ENCODE results near the gene OR2V1.
"Not testable (repeated sequence)": the region's sequence is repeated elsewhere in the genome, so short reads cannot be mapped to it uniquely, and the experiment has no call there.

The OR2V1 gene

DNA sequence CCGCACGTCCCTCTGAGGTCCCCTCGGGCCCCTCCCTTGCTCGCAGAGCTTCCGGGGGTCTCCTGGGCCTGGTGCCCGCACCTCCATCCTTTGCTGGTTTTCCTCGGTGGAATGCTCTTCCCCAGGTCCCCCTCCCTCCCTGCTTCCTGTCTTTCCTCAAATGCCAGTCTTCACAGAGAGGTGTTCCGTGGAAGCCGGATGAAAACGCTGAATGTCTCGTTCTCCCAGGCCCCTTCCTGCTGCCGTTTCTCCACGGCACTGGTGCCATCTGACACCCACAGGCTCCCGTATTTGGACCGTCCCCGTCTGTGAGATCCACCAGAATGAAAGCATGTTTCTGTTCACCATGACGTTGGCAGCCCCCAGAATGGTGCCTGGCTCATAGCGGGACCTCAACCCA is 4.1 kb downstream of the OR2V1 start:
- no peak for DNase-seq

DNA sequence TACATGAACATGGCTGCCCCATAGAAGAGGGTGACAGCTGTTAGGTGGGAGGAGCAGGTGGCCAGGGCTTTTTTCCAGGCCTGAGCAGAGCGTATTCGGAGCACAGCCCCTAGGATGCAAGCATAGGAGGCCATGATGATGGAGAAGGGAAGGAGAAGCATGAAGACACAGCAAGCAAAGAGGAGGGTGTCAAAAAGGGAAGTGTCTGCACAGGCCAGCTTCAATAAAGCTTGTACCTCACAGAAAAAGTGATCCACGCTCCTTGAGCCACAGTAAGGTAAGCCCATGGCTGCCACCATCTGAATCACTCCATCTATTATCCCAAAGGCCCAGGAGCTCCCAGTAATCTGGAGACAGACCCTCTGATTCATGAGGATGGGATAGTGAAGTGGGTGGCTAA is 6.4 kb downstream of the OR2V1 start:
- DNase-seq: no peak

DNA sequence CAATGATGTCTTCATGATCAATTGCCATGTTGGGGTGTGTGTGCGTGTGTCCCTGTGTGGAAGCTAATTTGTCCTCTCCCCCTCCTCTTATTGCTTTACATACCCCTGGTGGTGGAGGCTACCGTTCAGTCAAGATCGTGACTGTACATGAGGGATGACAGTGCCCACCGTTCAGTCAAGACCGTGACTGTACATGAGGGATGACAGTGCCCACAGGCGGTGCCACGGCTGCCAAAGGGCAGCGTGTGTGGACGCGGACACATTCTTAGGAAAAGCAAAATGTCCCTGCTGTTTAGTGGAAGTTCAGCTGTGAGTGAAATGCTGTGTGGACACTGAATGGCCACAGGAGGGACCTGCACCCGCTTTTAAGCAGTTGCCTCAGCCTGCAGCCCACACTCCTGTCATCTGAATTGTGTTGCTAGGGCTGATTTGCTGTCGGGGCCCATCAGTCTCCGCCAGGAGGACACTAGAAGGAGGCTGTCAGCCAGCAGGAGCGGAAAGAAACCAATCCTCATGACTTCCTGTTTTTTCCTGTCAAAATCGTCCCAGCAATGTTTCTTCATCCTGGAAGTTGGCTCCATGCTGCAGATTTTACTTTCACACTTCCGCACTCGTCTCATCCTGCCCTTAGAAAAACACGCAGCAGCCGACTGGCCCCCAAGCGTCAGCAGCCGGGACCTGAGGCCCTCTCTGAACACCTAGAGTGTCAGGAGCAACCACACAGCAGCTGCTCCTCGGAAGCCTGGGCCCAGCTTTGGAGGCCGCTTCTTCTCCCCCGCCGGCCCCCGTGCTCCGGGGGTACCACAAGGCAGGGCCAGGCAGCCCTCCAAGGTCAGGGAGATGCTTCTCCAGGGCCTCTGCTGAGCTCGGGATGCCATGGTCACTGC is 9.1 kb downstream of the OR2V1 start:
- no peak for DNase-seq

DNA sequence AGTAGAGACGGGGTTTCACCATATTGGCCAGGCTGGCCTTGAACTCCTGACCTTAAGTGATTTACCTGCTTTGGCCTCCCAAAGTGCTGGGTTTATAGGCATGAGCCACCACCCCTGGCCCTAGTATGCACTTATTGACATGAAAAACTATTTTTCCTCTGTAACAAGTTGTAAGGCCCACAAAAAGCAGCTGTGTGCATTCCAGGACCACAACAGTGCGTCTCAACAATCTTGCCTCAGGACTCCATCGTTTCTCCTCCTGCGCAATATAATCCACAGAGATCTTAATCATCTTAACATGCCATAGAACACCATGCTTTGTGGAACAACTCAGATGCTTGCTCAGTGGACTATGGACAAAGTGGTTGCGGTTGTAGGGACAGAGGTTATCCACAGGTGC is 10.2 kb downstream of the OR2V1 start:
- no peak for DNase-seq

DNA sequence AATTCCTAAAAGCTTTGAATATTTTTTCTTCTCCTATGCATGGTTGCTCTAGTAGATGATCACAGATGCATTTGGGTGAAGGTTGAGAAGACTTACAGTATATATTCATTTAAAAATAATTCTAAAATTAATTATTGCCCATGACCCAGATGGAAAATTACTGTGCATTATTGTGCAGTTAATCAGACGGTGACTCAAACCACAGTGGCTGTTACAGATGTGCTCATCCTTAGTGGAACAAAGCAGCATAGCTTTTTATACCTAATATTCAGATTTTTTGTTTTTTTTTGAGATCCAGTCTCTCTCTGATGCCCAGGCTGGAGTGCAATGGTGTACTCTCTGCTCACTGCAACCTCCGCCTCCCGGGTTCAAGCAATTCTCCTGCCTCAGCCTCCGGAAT is 10.7 kb downstream of the OR2V1 start:
- DNase-seq: no peak

DNA sequence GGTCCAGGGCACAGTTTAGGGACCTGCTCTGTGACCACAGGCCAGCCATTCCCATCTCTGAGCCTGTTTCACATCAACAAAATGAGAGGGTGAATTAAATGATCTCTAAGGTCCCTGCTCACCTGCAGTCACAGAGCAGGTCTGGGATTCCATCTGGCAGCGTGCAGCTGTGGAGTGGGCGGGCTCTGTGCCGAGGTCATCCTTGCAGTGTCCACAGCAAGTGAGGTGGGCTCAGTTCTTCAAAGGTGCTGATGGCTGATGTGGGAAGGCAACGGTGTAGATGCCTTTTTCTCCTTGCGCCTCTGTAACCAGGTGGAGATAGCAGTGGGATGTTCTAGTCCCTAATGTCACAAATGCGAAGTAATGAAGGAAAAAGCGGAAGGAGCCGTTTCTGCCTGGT is 11.9 kb downstream of the OR2V1 start:
- no peak for DNase-seq

DNA sequence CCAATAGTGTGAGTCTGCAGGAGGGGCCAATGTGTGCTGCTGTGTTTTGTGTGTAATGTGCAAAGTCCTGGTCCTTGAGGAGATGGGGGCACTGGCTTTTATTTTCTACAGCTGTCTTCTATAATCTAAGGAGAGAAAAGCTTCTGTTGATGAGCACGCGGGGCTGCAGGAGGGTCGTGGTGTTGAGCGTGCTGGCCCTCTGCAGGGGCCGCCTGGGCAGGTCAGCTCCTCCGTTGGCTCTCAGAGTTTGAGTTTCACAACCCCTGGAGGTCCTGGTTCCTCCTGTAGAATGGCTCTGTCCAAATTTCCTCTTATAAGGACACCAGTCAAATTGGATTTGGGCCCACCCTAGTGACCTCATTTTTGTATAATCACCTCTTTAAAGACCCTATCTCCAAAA is 12.6 kb downstream of the OR2V1 start:
- no peak for DNase-seq

DNA sequence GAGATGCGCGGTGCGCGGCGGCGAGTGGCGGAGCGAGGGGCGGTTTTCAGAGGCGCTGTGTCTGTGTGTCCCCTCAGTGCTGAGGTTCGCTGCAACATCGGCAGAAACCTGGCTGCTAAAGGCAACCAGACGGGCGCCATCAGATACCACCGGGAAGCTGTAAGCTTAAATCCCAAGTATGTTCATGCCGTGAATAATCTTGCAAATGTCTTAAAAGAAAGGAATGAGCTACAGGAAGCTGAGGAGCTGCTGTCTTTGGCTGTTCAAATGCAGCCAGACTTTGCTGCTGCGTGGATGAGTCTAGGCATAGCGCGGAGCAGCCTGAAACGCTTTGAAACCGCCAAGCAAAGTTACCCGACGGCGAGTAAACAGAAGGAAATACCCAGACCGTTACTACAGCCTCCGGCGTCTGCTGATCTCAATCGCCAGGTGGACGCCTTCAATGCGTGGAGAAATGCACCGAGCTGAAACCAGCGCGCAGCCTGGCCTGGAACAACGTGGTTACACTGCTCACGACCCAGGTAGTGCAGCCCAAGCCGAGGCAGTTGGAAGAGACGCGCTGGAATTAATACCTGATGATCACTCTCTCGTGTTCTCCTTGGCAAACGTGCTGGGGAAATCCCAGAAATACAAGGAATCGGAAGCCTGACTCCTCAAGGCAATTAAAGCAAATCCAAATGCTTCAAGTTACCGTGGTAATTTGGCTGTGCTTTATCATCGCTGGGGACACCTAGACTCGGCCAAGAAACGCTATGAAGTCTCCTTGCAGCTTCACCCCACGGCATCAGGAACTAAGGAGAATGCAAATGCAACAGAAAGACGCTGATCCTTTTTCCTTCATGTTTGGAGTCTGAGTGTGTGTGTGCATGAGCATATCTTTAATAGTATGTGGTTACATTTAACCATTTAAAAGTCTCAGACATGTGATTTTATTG is 15.9 kb downstream of the OR2V1 start:
- DNase-seq: no peak

DNA sequence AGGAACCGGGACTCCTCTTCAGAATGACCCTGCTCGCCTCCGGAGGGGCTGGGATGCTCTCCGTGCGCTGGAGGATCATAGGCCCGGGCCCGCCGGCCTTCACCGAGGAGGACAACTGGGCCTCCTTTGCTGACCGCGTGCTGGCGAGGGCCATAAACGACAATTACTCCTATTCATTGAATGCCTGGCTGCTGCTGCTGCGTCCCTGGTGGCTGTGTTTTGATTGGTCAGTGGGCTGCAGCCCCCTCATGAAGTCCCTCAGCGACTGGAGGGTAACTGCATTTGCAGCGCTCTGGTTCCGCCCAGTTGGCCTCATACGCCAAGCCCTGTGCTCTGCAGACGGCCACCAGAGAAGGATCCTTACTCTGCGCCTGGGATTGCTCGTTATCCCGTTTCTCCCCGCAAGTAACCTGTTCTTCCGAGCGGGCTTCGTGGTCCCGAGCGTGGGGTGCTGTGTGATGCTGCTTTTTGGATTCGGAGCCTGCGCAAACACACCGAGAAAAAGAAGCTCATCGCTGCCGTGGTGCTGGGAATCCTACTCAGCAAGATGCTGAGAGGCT is 16.6 kb downstream of the OR2V1 start:
- DNase-seq: no peak

DNA sequence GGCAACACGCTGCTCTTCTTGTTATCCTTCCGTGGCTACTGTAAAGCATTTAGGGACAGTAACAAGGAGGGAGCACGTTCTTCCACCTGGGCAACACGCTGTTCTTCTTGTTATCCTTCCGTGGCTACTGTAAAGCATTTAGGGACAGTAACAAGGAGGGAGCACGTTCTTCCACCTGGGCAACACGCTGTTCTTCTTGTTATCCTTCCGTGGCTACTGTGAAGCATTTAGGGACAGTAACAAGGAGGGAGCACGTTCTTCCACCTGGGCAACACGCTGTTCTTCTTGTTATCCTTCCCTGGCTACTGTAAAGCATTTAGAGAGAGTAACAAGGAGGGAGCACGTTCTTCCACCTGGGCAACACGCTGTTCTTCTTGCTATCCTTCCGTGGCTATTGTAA is 17.4 kb downstream of the OR2V1 start:
- not testable (repeated sequence) for DNase-seq

DNA sequence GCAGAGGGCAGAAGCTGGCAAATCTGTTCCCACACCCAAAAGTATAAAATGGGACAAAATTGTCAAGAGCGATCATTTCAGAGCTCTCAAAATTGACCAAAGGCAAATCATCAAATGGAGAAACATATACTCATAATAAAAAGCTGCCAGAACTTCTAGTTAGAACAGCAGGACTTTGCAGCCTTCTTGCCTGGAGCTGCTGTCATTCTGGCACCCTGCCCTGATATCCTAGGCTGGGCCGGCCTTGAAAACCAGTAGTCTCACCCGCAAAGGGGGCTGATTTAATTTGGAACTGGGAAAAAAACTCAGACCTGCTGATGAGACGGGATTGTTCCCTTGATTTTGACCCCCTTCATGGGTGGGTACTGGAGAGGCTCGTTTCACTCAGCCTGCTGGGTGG is 18.5 kb downstream of the OR2V1 start:
- DNase-seq: no peak

DNA sequence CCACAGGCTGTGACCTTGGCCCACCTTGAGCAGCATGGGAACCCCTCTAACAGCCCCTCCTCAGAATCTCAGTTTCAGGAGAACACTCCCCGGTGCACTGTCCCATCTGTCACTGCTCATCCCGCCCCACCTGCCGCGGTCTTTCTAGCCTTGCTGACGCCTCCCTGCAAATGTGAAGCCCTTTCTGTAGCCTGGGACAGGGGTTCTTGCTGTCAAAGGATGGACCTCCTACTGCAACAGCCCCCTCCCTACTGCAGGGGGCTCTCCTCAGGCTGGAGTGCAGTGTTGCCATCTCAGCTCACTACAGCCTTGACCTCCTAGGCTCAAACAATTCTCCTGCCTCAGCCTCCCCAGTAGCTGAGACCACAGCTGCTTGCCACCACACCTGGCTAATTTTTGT is 20.0 kb downstream of the OR2V1 start:
- DNase-seq: no peak

DNA sequence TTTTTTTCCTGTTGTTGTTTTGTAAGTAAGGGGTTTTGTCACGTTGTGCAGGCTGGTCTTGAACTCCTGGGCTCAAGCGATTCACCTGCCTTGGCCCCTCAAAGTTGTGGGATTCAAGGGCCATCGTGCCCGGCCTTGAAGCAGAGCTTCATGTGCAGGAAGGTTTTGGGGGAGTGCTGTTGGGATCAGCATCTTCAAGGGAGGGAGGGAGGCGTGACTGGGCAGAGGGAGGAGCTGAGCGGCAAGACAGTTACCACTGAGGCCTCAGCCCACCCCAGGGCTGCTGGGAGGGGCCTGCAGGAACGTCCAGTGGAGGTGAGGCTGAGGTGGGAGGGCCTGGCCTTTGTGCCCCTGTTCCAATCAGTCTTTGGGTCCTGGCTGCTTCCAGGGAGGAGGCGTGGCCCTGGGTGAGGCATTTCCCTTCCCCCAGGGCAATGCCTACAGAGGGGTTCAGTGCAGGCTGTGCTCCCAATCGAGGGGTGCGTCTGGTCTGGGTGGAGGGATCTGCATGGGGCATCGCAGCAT is 21.4 kb downstream of the OR2V1 start:
- no peak for DNase-seq

DNA sequence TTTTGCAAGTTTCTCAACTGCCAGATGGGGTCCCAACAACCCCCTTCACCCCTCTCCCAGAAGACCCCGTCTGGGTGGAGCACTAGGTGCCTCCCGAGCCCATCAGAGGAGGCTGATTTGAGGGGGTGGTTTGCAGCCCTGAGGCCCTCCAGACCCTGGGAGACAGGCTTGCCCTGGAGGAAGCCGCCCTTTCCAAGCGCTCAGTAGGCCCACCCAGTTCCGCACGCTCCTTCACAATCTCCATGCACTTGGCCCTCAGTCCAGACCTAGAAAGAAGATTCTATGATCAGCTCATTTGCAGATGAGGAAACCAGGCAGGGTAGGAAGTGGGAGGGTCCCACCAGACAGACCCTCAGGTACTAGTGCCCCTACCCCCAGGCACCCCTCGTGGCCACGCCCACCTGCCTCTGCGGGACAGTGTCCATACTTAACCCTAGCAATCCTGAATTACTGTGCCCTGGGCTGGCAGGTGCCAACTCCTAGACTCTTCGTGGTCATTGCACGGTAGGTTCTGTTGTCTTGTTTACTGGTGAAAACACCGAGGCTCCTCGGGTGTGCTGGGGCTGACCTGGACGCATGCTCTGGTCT is 22.3 kb downstream of the OR2V1 start:
- no peak for DNase-seq

DNA sequence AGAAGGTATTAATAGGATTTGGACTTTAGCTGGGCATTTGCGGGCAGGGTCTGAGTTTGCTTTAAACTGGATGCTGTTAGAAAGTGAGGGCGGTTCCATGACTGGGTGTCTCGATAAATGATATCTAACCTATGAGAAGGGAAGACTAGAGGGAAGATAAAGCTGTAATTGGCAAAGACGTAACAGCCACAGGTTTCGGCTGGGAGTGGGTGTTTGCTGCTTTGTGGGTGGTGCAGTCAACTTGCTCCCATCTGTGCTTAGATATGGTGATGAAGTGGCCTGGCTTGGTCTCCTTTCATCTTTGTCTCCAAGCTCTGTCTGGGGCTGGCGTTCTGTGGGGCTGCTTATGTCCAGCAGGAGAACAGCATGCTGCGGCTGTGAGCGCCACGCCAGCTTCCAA is 23.3 kb downstream of the OR2V1 start:
- no peak for DNase-seq

DNA sequence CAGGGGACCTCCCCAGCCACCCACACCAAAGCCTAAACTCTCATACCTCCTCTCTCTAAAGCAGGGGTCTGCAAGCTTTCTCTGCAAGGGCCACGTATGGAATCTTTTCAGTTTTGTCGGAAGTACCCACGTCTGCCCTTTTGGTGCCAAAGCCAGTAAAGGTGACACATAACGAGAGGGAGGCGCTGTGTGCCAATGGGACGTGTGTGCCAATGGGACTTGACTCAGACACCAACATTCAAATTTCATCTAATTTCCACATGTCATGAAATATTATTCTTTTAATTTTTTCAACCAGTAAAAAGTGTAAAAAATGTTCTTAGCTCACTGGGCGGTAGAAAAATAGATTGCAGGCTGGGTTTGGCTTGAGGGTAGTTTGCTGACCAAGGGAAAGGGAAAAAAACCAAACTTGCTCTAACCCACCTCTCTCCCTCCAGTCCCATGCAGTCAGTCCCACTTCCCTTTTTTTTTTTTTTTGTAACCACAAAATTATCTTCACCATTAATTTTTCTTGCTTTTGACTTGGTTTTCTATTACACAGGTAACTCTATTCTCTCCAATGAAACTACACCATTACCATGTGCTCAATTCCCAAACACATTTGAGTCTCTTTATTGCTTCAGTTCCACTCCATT is 25.5 kb downstream of the OR2V1 start:
- no peak for DNase-seq

DNA sequence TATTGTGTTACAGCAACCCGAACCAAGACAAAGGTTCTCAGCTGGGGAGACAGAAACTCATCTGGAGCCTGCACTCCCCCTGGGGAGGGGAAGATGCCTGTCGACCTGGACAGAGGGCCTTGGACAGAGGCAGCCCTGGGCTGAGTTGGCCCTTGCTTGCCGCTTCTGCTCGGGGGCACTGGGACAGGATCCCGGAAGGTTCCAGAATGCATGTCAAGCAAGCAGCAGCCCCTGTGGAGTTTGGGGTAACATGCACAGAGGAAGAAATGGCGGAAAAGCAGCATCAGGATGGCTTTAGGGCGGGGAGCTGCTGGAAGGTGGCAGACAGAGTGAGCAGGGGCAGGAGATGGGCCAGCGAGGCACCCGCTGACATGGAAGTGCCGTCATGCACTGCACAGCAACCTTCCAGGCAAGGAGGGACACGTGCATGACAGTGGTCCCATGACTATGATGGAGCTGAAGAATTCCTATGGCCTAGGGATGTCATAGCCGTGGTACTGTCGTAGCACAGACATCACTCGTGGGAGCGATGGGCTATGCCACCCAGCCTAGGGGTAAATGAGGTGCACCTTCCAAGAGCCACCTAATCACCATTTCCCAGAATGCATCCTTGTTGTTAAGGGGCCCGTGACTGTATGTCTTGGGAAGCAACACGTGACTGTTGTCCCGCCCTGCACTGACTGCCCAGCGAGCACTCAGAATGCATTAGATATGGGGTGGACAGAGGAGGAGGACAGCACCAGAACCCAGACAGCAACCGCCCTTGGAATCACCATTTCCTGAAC is 26.2 kb downstream of the OR2V1 start:
- DNase-seq: not testable (repeated sequence)

DNA sequence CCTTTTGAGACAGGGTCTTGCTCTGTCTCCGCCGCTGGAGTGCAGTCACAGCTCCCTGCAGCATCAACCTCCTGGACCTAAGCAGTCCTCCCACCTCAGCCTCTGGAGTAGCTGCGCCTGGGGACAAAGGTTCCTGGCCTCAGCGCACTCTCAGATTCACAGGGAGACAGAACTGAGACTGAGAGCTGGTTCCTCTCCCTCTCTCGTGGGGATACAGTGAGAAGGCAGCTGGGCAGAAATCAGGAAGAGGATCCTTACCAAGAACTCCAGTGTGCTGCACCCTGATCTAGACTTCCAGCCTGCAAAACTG is 26.8 kb downstream of the OR2V1 start:
- not testable (repeated sequence) for DNase-seq

DNA sequence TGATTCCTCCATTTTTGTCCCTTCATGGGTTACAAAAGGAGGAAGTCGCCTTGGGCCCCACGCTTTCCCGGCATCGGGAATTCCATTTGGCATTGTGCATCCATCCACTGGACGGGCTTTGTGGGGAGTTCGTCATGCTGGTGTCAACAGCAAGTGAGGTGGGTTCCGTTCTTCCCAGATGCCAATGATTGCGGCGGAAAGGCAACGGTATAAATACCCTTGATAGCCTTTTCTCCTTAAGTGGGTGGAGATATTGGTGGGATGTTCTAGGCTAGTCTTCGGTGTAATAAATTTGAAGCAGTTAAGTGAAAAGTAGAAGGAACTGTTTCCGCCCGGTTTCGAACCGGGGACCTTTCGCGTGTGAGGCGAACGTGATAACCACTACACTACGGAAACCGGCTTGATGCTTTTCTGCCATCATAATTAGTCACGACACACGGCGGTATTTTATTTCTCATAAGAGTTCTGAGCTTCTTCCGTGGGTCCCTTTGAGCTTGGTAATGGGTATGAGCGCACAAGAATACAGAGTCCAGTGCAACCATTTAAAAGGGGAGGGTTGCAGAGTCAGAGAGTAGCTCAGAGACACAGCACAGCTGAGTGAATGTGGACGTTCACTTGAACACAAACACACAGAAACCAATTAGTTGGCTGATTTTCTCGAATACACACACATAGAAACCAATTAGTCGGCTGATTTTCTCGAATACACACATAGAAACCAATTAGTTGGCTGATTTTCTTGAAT is 28.9 kb downstream of the OR2V1 start:
- DNase-seq: not testable (repeated sequence)

DNA sequence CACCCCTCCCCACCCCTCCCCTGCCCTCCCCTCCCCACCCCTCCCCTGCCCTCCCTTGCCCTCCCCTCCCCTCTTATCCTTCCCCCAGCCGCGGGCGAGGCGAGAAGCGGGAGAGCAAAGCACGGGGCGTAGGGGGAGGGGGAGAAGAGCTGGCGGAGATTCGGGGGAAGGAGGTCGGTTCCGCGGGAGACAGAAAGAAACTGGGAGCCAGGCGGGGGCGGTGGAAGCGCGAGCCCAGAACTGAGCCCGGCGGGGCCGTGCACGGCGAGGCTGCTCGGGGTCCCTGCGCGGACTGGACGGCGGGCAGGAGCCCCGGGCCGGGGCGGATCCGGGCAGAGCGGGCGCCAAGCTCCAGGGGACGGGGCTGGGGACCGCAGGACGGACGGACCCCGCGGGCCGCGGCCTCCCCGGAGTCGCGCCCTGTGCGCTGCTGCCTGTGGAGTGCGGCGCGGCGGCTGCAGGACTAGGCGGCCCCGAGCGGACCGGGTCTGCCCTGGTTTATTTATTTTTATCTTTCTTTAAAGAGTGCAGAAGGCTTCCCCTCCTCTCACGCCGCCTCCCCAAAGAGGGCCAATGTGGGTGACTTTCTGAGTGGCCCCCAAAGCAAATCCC is 29.8 kb downstream of the OR2V1 start:
- not testable (repeated sequence) for DNase-seq

All from activated CD4-positive, alpha-beta T cell treated with anti-CD3 and anti-CD28 coated beads for 1 hour (primary cell).